Left renal cortex interstitium (tissue), 4 donors: ENCODE results near the gene MYL1. TPM values are rescaled to one million over a fixed set of nuclear protein-coding genes. Genes with fewer than 3 reads are reported as not detected.

Experiments used
- DNase-seq, 4 donors: peaks; one replicate each; pipeline ENCODE4 v3.0.0-alpha.2; 2013; ENCODE audit warnings: low read depth in 4 of 4, low spot score in 2 of 4, missing footprints in 1 of 4
- polyA plus RNA-seq, 4 donors: library from polyadenylated mRNA; unstranded; fragments of 120-200 nt; gene quantifications; one replicate each; pipeline ENCODE4 v1.2.1, GENCODE V29; 2013; ENCODE audit not compliant: insufficient read length in 4 of 4

Gene MYL1
- polyA plus RNA-seq, 4 donors: 0.76 TPM; not detected in 3

GRCh38 chr2:210268281-210268680, 46.7 kb downstream of the MYL1 start:
- DNase-seq: no peak

- no peak for DNase-seq
These were observed 47.3 kb downstream of the MYL1 start for GRCh38 chr2:210267698-210268097.

- no peak for DNase-seq
These were observed 50.7 kb downstream of the MYL1 start for GRCh38 chr2:210264282-210264681.

GRCh38 chr2:210263841-210264240, 51.1 kb downstream of the MYL1 start:
- DNase-seq: no peak

- no peak for DNase-seq
These were observed 52.9 kb downstream of the MYL1 start for GRCh38 chr2:210262036-210262435.

- no peak for DNase-seq
These were observed 55.3 kb downstream of the MYL1 start for GRCh38 chr2:210259687-210260086.

GRCh38 chr2:210252699-210253606, 62.0 kb downstream of the MYL1 start:
- DNase-seq: no peak

GRCh38 chr2:210250622-210251021, 64.4 kb downstream of the MYL1 start:
- no peak for DNase-seq

Other genes with a start within 250 kb of the MYL1 start
- 10 to 100 TPM; 42.1 to 70.9 (median 54.9) TPM for gene KANSL1L, start 143.8 kb downstream of the MYL1 start, polyA plus RNA-seq
- 10 to 100 TPM; 15.3 to 26.6 (median 20.5) TPM for gene ACADL, start 89.7 kb downstream of the MYL1 start, polyA plus RNA-seq
- gene LANCL1, start 161.6 kb upstream of the MYL1 start, polyA plus RNA-seq: 10 to 100 TPM; 68.3 to 84.8 (median 79.8) TPM
- gene CPS1, start 241.4 kb upstream of the MYL1 start, polyA plus RNA-seq: 10 to 100 TPM in 1 of 4 donors, 1 to 10 TPM in 3; 3.2 to 11.1 (median 4.7) TPM